Large intestine (tissue), 3 donors: ENCODE data around the gene FLRT1. TPM values are rescaled to one million over a fixed set of nuclear protein-coding genes. Genes with fewer than 3 reads are reported as not detected.
A peak's percentile ranks its signal among the peaks of the same experiment; 100 is the strongest.

Experiments used
- DNase-seq, 2 donors: peaks; one replicate each; pipeline versions ENCODE4 v3.0.0 to v3.0.0-alpha.2; 2013
- H3K27ac ChIP-seq: one replicate; pipeline ENCODE4 v1.5.1; 2013; ENCODE audit warnings: low read length
- H3K27me3 ChIP-seq: 2 replicates; pipeline ENCODE4 v1.6.1; 2013; ENCODE audit warnings: low read length; ENCODE audit not compliant: control insufficient read depth, insufficient read depth
- H3K36me3 ChIP-seq: 2 replicates; pipeline ENCODE4 v1.6.1; 2013; ENCODE audit warnings: low read length; ENCODE audit not compliant: control insufficient read depth, insufficient read depth
- H3K4me1 ChIP-seq: one replicate; pipeline ENCODE4 v1.6.1; 2013; ENCODE audit warnings: low read length; ENCODE audit not compliant: control insufficient read depth, insufficient read depth
- H3K4me3 ChIP-seq: one replicate; pipeline ENCODE4 v1.5.1; 2013; ENCODE audit warnings: low read length
- H3K9me3 ChIP-seq: one replicate; pipeline ENCODE4 v1.6.1; 2013; ENCODE audit warnings: mild to moderate bottlenecking, low read depth, low read length, moderate library complexity; ENCODE audit not compliant: control insufficient read depth
- WGBS: methylation state at CpG from one replicate; pipeline ENCODE4 v1.1.5; 2013; ENCODE audit warnings: low lambda C conversion rate; ENCODE audit not compliant: insufficient coverage; 5-methylcytosine and 5-hydroxymethylcytosine counted together
- polyA plus RNA-seq: library from polyadenylated mRNA; unstranded; fragments of 120-200 nt; gene quantifications from one replicate; pipeline ENCODE4 v1.2.1, GENCODE V29; 2013

The FLRT1 gene
- polyA plus RNA-seq, 1 donor: 1.9 TPM

- no peak overlapping the region for H3K27ac ChIP-seq
- H3K9me3 ChIP-seq: peaks cover 5% of the 10 kb centered on the region
- no peak for DNase-seq
- H3K4me3 ChIP-seq: no peak overlapping the region
- H3K36me3 ChIP-seq: peaks cover 42% of the 10 kb centered on the region
- no CpG with 5 or more reads among the region's 54 CpGs for WGBS
- peaks cover 5% of the 10 kb centered on the region for H3K27me3 ChIP-seq
- peaks cover 14% of the 10 kb centered on the region for H3K4me1 ChIP-seq
Observed at GRCh38 chr11:63998558-63999348, 37.0 kb upstream of the FLRT1 start.

- WGBS: no CpG with 5 or more reads among the region's 59 CpGs
- peaks cover 5% of the 10 kb centered on the region for H3K9me3 ChIP-seq
- peaks cover 5% of the 10 kb centered on the region for H3K27me3 ChIP-seq
- peaks cover 14% of the 10 kb centered on the region for H3K4me1 ChIP-seq
- no peak overlapping the region for H3K27ac ChIP-seq
- peak in 1 of 2 donors; percentile 61 for DNase-seq
- no peak overlapping the region for H3K4me3 ChIP-seq
- H3K36me3 ChIP-seq: peaks cover 36% of the 10 kb centered on the region
Observed at GRCh38 chr11:63999349-64000025, 36.2 kb upstream of the FLRT1 start.

- peaks cover 5% of the 10 kb centered on the region for H3K9me3 ChIP-seq
- peak; percentile 65 to 68 for DNase-seq
- H3K27ac ChIP-seq: no peak overlapping the region
- H3K27me3 ChIP-seq: peaks cover 5% of the 10 kb centered on the region
- H3K4me3 ChIP-seq: no peak overlapping the region
- H3K4me1 ChIP-seq: peaks cover 14% of the 10 kb centered on the region
- peaks cover 30% of the 10 kb centered on the region for H3K36me3 ChIP-seq
- no CpG with 5 or more reads among the region's 67 CpGs for WGBS
Observed at GRCh38 chr11:64000026-64000739, 35.5 kb upstream of the FLRT1 start.

GRCh38 chr11:64000740-64001483, 34.8 kb upstream of the FLRT1 start:
- peaks cover 14% of the 10 kb centered on the region for H3K4me1 ChIP-seq
- no CpG with 5 or more reads among the region's 60 CpGs for WGBS
- no peak overlapping the region for H3K27ac ChIP-seq
- no peak overlapping the region for H3K4me3 ChIP-seq
- H3K9me3 ChIP-seq: peaks cover 5% of the 10 kb centered on the region
- no peak for DNase-seq
- peaks cover 8% of the 10 kb centered on the region for H3K27me3 ChIP-seq
- H3K36me3 ChIP-seq: peaks cover 27% of the 10 kb centered on the region

- Histone ChIP-seq H3K36me3 (peaks cover 18% of the 10 kb centered on the region), H3K27ac (no peak overlapping the region), H3K4me1 (peaks cover 15% of the 10 kb centered on the region), H3K9me3 (peaks cover 5% of the 10 kb centered on the region), H3K27me3 (peaks cover 17% of the 10 kb centered on the region), H3K4me3 (no peak overlapping the region)
- DNase-seq: no peak
- WGBS: no CpG with 5 or more reads among the region's 23 CpGs
Observed at GRCh38 chr11:64001484-64002420, 34.0 kb upstream of the FLRT1 start.

GRCh38 chr11:64003807-64004589, 31.7 kb upstream of the FLRT1 start:
- H3K36me3 ChIP-seq: no peaks in the 10 kb centered on the region
- no peak overlapping the region for H3K27ac ChIP-seq
- WGBS: no CpG with 5 or more reads among the region's 23 CpGs
- no peak for DNase-seq
- H3K27me3 ChIP-seq: peaks cover 38% of the 10 kb centered on the region
- H3K4me3 ChIP-seq: no peak overlapping the region
- peaks cover 9% of the 10 kb centered on the region for H3K9me3 ChIP-seq
- peaks cover 30% of the 10 kb centered on the region for H3K4me1 ChIP-seq

GRCh38 chr11:64004590-64004984, 31.1 kb upstream of the FLRT1 start:
- Histone ChIP-seq H3K27me3 (peaks cover 37% of the 10 kb centered on the region), H3K9me3 (peaks cover 9% of the 10 kb centered on the region), H3K36me3 (no peaks in the 10 kb centered on the region), H3K4me1 (peaks cover 28% of the 10 kb centered on the region), H3K4me3 (no peak overlapping the region), H3K27ac (no peak overlapping the region)
- no CpG with 5 or more reads among the region's 4 CpGs for WGBS
- DNase-seq: no peak

GRCh38 chr11:64005691-64006090, 30.0 kb upstream of the FLRT1 start:
- Histone ChIP-seq H3K4me1 (peaks cover 22% of the 10 kb centered on the region), H3K27ac (no peak overlapping the region), H3K4me3 (no peak overlapping the region), H3K36me3 (no peaks in the 10 kb centered on the region), H3K27me3 (peaks cover 33% of the 10 kb centered on the region), H3K9me3 (peaks cover 20% of the 10 kb centered on the region)
- no peak for DNase-seq
- WGBS: no CpG with 5 or more reads among the region's 4 CpGs

- peaks cover 20% of the 10 kb centered on the region for H3K4me1 ChIP-seq
- WGBS: no CpG with 5 or more reads among the region's 12 CpGs
- DNase-seq: no peak
- H3K9me3 ChIP-seq: peaks cover 21% of the 10 kb centered on the region
- H3K27me3 ChIP-seq: peaks cover 33% of the 10 kb centered on the region
- no peak overlapping the region for H3K27ac ChIP-seq
- no peaks in the 10 kb centered on the region for H3K36me3 ChIP-seq
- H3K4me3 ChIP-seq: no peak overlapping the region
Observed at GRCh38 chr11:64006398-64006797, 29.3 kb upstream of the FLRT1 start.
